SK-N-SH treated with all-trans-retinoic acid at 6 μM for 48 hours (cell line): ENCODE measurements around the gene GLRB.

Source experiments
- ARNTL ChIP-seq: fragments of 450-650 bp; formaldehyde crosslinking; IDR thresholded peaks from 2 replicates; pipeline ENCODE4 v1.5.0; 2020; ENCODE audit warnings: low read depth, mild to moderate bottlenecking, moderate library complexity, borderline replicate concordance
- OSR1 ChIP-seq: fragments of 250-450 bp; sonication (Bioruptor Pico); IDR thresholded peaks from 2 replicates; pipeline ENCODE4 v1.8.0; 2022; ENCODE audit warnings: moderate library complexity, mild to moderate bottlenecking, inconsistent platforms
- PATZ1 ChIP-seq: fragments of 250-450 bp; sonication (Bioruptor Pico); IDR thresholded peaks from 2 replicates; pipeline ENCODE4 v1.8.0; 2020; ENCODE audit warnings: mild to moderate bottlenecking, moderate library complexity, borderline replicate concordance
- PPARA ChIP-seq: fragments of 250-450 bp; sonication (Bioruptor Pico); IDR thresholded peaks from 2 replicates; pipeline ENCODE4 v1.5.0; 2020; ENCODE audit warnings: mild to moderate bottlenecking, borderline replicate concordance
- RARB ChIP-seq: fragments of 250-450 bp; sonication (Bioruptor Pico); IDR thresholded peaks from 2 replicates; pipeline ENCODE4 v1.8.0; 2021; ENCODE audit warnings: mild to moderate bottlenecking, moderate library complexity
- ZFP3 ChIP-seq: fragments of 250-450 bp; sonication (Bioruptor Pico); IDR thresholded peaks from 2 replicates; pipeline ENCODE4 v1.5.0; 2020; ENCODE audit warnings: mild to moderate bottlenecking, moderate library complexity

- TF ChIP-seq ZFP3, result no peak
- TF ChIP-seq OSR1 (CRISPR knock-in tag), result no peak
- TF ChIP-seq ARNTL (CRISPR knock-in tag), result no peak
- no peak for TF ChIP-seq PATZ1
- no peak for TF ChIP-seq PPARA (CRISPR knock-in tag)
- TF ChIP-seq RARB, result no peak
Observed at GRCh38 chr4:157075811-157076577, at the start of gene GLRB.
